GDM1 (cell line): Measurements from ENCODE around the gene SCLY.
"Not testable (repeated sequence)": the region's sequence is repeated elsewhere in the genome, so short reads cannot be mapped to it uniquely, and the experiment has no call there.

Experiments
- DNase-seq: peaks from one replicate; lab custom pipeline; 2025; lab: John Stamatoyannopoulos, UW

The SCLY gene

DNA sequence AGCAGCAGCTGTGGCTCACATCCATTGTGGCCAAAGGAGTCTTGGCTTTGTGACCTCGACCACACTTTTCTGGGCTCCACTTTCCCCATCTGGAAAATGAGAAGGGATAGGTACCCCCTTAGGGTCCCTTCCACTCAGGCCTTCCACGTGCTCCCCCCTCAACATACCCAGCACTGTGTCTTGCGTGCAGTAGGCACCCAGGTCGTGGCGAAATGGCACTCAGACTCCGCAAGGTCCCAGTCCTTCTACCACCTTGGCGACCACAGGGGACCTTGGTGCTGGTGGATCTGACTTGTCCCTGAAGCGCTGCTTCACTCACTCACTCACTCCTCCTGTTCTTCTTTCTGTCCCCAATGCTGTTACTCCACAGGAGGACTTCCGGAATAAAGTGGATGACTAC lies 19.9 kb upstream of the SCLY start:
- DNase-seq: no peak

DNA sequence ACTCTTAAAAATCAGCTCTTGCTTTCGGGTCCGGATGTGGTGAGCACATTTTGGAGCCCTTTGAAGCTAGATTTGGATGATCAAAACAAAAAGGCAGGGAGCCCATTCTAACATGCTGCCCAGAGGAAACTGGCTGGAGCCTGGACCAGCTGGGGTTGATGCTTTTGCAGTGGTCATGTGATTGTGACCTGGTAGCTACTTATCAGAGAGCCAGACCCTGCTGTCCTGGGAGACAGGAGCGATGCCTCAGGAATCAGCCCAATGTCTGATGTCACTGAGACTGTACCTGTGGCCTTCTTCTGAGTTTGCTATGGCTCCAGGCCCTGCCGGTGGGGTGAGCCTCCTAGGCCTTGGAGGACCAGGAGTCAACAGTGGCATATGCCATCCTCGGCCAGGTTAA lies 18.7 kb upstream of the SCLY start:
- DNase-seq: no peak

DNA sequence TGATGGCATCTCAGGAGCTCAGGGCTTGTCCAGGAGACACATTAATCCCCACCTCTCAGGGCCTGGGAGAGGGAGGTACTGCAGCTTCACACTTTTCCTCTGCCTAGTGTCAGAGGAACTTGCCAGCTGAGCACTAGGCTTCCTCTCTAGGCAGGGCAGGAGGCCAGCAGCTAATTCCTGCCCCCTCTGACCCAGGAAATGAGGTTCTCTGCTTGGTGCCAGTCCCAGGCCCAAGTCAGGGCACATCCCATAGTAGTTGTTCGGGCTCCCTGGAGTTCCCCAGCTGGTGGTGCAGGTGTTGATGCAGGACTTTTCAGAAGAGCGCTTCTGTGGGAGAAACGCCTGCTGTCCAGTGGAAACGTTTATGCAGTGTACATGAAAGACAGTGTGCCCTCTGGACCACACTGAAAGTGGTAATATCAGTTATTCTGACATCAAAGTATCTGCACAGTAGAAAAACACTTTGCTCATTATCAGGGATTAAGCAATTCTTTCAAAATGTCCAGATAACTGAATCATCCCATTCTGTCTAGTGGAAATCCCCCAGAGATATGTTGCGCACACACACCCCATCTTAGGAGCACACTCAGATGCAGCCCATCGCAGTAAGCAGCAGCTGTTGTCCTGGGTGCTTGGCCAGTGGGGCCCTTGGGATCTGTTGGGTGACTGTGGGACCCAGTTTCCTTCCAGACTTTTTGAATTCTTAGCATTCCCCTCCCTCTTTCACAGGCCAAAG lies 17.8 kb upstream of the SCLY start:
- DNase-seq: no peak

DNA sequence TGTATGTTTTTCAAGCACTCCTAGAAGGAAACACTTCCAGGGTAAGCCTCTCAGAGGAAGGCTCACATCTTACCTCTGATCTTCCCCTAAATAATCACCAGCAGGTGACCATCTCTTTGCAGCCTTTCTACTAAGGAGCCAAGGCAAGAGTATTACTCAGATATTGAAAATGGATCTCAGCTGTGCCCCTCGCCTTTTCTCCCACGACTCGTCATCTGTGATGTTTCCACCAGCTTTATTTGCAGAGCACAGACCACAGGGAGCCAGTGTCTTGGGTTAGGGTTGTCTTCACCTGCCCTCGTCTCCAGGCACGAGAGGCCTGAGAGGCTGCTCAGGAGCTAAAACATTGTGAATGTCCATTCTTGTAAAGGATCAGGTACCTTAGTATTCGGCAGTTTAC lies 16.9 kb upstream of the SCLY start:
- no peak for DNase-seq

DNA sequence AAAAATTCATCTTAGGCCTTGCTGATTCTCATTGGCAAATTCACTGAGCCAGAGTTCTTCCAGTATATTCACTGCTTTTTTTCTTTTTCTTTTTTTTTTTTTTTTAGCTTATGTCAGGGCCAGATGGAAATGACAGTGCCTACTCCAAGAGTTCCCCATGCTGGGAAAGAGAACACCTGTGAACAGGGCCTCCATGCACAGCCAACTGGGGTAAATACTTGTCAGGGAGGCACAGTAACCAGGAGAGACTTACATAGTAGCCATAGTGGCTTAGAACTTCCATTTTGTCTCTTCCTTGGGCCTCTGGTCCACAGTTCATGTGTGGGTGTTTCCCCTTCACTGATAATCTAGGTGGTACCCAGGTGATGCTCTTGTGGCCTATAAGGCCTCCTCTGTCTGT lies 15.2 kb upstream of the SCLY start:
- no peak for DNase-seq

DNA sequence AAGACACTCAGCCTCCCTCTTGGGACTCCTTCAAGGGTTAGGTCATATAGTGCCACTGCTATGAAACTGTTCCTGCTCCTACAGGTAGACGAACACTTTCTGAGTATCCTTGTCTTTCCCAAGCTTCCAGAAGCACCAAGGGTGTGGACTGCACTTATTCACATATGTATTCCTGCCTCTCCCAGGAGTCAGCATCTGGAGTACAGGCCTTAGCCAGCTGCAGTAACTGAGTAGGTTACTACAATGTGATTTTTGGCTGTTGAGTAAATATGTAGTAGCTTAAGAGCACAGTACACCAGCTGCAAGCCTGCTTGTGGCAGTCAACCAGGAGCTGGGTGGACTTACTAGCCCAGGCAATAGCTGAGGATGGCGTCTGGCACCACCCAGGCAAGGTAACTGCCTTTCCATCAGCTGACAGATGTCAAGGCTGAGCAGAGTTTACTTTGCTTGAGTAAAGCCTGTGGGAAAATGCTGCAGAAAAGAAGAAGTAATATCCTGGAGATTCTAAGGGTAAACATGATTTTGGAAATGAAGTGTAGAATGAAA lies 14.0 kb upstream of the SCLY start:
- DNase-seq: no peak

GRCh38 chr2:238053191-238053776 lies 7.5 kb upstream of the SCLY start:
- no peak for DNase-seq

GRCh38 chr2:238055841-238056240 lies 5.0 kb upstream of the SCLY start:
- DNase-seq: no peak

DNA sequence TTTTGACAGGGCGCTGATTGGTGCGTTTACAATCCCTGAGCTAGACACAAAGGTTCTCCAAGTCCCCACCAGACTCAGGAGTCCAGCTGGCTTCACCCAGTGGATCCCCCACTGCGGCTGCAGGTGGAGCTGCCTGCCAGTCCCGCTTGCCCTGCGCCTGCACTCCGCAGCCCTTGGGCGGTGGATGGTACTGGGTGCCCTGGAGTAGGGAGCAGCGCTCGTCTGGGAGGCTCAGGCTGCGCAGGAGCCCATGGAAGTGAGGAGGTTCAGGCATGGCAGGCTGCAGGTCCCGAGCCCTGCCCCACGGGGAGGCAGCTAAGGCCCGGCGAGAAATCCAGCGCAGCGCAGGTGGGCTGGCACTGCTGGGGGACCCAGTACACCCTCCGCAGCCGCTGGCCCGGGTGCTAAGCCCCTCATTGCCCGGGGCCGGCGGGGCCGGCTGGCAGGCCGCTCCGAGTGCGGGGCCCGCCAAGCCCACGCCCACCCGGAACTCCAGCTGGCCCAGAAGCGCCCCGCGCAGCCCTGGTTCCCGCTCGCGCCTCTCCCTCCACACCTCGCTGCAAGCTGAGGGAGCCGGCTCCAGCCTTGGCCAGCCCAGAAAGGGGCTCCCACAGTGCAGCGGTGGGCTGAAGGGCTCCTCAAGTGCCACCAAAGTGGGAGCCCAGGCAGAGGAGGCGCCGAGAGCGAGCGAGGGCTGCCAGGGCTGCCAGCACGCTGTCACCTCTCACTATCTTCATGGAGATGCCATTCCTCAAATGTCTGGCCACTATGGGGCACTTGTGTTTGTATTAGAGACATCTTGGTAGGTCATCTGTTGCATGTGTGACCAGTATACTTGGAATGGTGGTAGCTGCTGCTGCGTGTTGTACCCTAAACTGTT lies 2.9 kb upstream of the SCLY start:
- not testable (repeated sequence) for DNase-seq

GRCh38 chr2:238059505-238059904 lies 1.3 kb upstream of the SCLY start:
- DNase-seq: no peak

DNA sequence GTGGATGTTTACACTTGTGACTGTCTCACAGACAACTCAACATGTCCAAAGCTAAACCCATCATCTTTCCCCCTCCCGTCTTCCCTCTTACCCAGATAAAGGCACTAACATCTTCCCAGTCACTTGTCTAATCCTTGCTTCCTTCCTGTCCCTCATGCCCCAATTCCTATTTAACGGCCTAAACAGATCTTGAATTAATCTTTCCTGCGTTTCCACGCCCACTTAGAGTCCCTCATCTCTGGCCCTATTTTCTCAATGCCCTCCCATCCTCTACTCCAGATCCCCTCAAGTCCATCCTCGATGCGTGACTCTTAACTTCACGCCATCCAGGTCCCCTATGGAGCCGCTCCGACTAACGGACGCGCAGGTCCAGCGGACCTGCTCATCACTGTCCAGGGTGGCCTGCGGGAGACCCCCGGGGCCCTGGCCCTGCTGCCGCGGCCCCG lies 682 bp upstream of the SCLY start:
- DNase-seq: no peak

DNA sequence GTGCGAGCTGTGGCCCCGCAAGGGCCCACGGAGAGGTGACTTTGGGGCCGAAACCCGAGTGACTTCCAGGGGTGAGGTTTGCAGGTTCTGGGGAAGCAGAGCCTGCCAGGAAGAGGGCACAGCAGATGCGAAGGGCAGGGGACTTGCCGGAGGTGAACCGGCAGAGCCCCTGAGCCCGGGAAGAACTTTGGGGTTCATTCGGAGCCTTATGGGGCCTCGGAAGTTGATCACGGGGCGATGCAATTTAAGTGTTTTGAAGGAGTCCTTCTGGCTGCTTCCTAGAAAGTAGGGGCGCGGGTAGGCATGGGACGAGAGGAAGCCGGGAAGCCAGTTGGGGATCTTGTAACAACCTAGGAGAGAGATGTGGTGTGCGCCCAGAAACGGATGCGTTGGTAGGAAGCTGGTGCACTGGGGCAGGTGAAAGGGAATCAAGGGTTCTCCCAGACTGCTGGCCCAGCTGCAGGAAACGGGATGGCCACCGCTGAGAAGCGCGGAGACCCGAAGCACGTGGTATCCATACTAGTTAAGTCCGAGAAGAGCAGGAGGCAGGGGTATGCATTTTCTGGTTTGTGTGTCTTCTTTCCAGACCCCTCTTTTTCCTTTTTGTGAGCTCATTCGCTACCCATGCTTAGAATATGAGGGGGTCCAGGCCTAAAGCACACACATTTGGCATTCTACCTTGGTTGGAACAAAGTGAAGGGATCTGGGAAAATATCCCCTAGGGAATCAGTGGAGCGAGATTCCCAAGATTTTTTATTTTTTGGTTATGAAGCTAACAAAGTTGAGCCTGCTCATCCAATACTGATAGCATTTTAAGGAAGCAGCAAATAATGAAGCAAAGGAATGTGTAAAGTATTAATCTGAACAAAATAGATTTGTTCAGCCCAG lies 758 bp downstream of the SCLY start:
- DNase-seq: no peak

DNA sequence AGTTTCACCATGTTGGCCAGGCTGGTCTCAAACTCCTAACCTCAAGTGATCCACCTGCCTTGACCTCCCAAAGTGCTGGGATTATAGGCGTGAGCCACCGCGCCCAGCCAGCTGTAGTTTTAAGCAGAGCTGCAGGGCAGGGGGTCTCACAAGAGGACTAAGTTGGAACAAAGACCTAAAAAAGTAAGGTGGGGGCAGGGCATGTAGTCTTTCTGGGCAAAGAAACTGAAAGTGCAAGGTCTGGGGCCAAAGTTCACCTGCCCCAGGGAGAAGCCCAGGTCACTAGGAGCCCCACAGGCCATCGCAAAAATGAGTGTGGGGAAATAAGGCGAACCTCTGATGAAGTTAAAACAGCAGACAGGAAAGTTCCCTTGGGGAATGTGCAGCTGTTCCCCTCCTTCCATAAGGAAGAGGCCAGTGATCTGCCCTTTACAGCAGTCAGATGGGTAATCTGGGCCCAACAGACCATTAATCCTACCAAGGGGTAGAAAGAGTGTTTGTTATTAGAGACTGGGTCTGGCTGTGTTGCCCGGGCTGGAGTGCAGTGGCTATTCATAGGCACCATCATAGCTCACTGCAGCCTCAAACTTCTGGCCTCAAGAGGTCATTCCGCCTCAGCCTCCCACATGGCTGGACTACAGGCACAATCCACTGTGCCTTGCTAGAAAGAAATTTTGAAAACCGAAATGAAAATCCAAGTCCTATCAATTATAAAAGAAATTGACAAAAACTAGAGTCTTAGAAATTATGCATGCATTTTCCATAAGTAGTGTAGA lies 2.8 kb downstream of the SCLY start:
- no peak for DNase-seq

DNA sequence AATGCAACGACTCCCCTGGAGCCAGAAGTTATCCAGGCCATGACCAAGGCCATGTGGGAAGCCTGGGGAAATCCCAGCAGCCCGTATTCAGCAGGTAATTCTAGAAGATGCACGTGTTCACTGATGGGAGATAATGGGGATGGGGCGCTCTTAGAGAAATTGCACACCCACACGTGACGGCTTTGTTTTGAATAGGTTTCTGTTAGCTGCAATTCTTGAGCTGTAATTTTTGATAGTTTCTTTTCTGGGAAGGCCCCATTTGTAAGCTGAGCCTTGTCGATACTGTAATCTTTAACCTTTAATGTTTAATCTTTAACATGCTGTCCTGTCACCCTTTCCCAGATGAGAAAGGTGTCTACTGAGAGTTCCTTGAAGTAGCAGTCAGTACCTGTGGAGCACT lies 3.6 kb downstream of the SCLY start:
- DNase-seq: no peak

DNA sequence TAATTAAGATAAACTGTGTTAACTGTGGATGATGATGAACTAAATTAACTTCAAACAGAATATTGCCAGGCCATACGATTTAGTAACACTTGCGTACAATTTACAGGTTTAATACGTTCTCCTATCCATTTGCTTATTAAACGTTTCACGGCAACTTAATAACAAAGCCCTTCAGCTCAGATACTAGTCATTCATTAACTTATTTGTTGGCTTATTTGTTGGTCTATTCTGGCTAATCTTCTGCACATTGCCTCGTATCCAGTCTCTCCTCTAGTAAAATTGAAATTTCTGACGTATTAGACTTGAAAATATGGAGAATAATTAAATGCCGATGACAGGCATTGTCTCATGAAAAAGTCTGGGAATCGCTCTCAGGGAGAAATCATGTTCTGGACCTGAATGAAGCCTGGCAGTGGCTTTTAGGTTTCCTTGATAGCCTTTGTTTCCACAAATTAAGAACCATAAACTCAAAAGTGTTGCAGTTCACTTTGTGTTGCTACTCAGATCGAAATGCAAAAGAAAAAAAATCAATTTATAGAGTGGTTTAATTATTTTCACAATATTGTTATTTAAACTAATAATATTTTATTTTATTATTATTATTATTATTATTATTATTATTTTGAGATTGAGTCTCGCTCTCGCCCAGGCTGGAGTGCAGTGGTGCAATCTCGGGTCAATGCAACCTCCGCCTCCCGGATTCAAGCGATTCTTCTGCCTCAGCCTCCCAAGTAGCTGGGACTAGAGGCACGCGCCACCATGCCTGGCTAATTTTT lies 4.5 kb downstream of the SCLY start:
- DNase-seq: no peak

DNA sequence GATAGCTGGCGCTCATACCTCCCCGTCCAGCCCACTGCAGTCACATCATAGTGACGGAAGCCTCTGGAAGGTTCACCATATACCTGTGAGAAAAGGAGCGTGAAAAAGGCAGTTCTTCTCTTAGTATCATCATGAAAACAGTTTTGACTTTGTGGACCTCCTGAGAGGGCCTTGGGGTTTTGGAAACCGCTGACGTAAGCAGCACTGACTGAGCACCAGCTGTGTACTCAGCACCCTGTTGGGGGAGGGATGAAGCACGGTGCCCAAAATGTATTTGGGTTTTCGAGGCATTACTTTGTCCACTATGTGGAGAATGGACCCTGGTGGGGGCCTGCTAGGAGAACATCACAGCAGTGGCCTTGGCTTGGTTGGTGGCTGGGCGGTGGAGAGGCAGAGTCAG lies 5.4 kb downstream of the SCLY start:
- DNase-seq: no peak

DNA sequence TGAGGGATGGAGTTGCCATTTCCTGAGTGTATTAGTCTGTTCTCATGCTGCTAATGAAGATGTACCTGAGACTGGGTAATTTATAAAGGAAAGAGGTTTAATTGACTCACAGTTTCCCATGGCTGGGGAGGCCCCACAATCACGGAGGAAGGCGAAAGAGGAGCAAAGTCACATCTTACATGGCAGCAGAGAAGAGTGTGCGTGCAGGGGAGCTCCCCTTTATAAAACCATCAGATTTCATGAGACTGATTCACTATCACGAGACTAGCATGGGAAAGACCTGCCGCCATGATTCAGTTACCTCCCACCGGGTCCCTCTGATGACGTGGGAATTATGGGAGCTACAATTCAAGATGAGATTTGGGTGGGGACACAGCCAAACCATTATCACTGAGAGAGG lies 5.9 kb downstream of the SCLY start:
- DNase-seq: not testable (repeated sequence)

DNA sequence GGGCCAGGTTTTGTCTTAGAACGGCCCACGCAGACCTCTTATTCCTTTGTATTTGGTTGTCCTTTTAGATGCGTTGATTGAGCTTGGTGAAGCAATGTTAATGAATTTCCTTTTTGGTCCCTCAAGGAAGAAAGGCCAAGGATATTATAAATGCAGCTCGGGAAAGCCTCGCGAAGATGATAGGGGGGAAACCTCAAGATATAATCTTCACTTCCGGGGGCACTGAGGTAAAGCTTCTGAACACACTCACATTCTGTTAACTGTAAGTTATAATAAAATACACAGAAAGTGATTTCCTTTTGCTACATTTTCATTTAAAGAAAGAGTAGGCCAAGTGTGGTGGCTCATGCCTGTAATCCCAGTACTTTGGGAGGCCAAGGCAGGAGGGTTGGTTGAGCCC lies 7.1 kb downstream of the SCLY start:
- no peak for DNase-seq

- DNase-seq: no peak
Observed at GRCh38 chr2:238069021-238069709, 8.4 kb downstream of the SCLY start.

- no peak for DNase-seq
Observed at GRCh38 chr2:238069877-238070276, 9.1 kb downstream of the SCLY start.
